ENCODE measurements around the gene TMEM129. TPM values are rescaled to one million over a fixed set of nuclear protein-coding genes. Genes with fewer than 3 reads are reported as not detected.

Gene TMEM129
- total and polyA plus RNA-seq, 2 donors (not counting 1 experiment from before 2014, with no cell fraction given): 15.0 to 39.6 TPM

DNA sequence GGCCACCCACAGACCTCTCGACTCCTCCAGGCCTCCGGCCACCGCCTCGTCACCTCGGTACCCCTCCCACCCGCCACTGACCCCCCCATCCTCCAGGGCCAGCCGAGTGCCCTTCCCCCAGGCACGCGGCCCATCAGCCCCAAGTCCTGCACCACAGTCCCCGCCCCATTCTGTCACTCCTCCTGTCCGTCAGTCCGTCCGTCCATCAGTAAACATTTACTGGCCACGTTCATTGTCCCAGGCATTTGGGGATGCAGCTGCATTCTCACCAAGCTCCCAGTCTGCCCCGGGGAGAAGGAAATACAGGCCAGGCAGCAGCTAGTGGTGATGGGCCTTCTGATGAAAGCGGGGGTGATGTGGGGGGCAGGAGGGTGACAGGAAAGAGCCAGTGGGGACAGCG lies 36.7 kb upstream of the TMEM129 start:
- Histone ChIP-seq H3K79me2 (ENCODE audit: control insufficient read depth, insufficient read depth, low read length) (no peaks in the 10 kb centered on the region), H3K4me1 (ENCODE audit: control insufficient read depth, extremely low read depth, insufficient read depth, low read length) (no peaks in the 10 kb centered on the region), H3K27ac (ENCODE audit: insufficient read depth, low read length) (no peak overlapping the region), H3K4me3 (replicated peaks in 1 of 4; ENCODE audit: control extremely low read depth in 1 of 4, insufficient read depth in 1 of 4, low read depth in 3 of 4, low read length in 4 of 4) (no peak overlapping the region), H3K36me3 (ENCODE audit: control insufficient read depth, insufficient read depth, low read length) (no peaks in the 10 kb centered on the region), H3K4me2 (ENCODE audit: extremely low read depth, insufficient read depth, low read length) (no peak overlapping the region), H2AFZ (ENCODE audit: low read length) (no peak overlapping the region), H3K9ac (ENCODE audit: insufficient read depth, low read length) (no peak overlapping the region), H3K9me3 (ENCODE audit: control insufficient read depth, insufficient read depth, low read depth, low read length) (no peaks in the 10 kb centered on the region), H4K20me1 (ENCODE audit: control insufficient read depth, extremely low read depth, insufficient read depth, low read length) (no peaks in the 10 kb centered on the region), H3K27me3 (ENCODE audit: control insufficient read depth, insufficient read depth, low read length) (no peaks in the 10 kb centered on the region)
- TF ChIP-seq, protein P1, sequence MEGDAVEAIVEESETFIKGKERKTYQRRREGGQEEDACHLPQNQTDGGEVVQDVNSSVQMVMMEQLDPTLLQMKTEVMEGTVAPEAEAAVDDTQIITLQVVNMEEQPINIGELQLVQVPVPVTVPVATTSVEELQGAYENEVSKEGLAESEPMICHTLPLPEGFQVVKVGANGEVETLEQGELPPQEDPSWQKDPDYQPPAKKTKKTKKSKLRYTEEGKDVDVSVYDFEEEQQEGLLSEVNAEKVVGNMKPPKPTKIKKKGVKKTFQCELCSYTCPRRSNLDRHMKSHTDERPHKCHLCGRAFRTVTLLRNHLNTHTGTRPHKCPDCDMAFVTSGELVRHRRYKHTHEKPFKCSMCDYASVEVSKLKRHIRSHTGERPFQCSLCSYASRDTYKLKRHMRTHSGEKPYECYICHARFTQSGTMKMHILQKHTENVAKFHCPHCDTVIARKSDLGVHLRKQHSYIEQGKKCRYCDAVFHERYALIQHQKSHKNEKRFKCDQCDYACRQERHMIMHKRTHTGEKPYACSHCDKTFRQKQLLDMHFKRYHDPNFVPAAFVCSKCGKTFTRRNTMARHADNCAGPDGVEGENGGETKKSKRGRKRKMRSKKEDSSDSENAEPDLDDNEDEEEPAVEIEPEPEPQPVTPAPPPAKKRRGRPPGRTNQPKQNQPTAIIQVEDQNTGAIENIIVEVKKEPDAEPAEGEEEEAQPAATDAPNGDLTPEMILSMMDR (conservative IDR thresholded peaks at IDR 0.05 in 1 of 2, IDR thresholded peaks at IDR 0.05 in 1 of 2; ENCODE audit: low read depth in 1 of 2, low read length in 2 of 2): no peak
- TF ChIP-seq EZH2 (IDR thresholded peaks at IDR 0.05; ENCODE audit: low read length, missing control alignments): no peak
- no peak for DNase-seq (ENCODE audit: low read depth in 2 of 2)

DNA sequence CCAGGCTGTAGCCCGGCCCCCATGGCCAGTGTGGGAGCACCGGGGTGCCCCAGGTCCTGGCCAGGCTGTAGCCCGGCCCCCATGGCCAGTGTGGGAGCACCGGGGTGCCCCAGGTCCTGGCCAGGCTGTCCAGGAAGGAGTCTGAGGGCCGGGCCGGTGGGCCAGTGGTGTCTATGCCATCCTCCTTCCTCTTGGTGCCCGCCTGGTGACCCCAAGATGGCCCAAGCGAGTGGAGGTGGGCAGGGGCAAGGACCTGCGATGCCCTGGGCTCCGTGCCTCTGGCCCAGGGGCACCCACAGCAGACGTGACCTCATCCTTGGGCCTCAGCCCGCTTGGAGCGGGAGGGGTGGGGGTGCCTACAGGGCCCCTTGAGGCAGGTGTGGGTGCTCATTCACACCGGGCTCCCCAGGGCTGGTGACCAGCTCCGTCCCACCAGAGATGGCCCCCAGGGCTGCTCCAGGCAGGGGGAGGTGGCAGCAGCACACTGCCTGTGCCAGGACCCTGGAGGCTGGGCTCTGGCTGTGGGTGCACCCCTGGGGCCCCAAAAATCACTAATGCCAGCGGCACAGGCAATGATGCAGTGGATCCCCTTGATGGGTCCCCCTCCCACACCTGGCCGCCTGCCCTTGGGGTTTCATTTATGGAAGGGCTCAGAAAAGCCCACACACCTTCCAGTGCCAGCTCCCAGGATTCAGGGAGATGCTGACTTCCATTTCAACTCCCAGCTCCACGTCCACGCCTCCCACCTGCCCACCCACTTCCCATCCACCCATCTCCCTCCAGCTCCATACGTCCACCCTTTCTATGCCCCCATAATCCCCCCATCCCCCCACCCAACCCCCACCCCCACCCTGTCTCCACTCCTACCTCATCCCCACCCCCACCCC lies 36.0 kb upstream of the TMEM129 start:
- no peak overlapping the region for H3K9ac ChIP-seq (ENCODE audit: insufficient read depth, low read length)
- no peak overlapping the region for H3K27ac ChIP-seq (ENCODE audit: insufficient read depth, low read length)
- TF ChIP-seq EZH2 (IDR thresholded peaks at IDR 0.05; ENCODE audit: low read length, missing control alignments): no peak
- TF ChIP-seq, protein P1 (conservative IDR thresholded peaks at IDR 0.05 in 1 of 2, IDR thresholded peaks at IDR 0.05 in 1 of 2; ENCODE audit: low read depth in 1 of 2, low read length in 2 of 2): no peak
- DNase-seq (ENCODE audit: low read depth in 2 of 2): no peak
- no peaks in the 10 kb centered on the region for H3K9me3 ChIP-seq (ENCODE audit: control insufficient read depth, insufficient read depth, low read depth, low read length)
- H3K79me2 ChIP-seq (ENCODE audit: control insufficient read depth, insufficient read depth, low read length): no peaks in the 10 kb centered on the region
- no peak overlapping the region for H3K4me2 ChIP-seq (ENCODE audit: extremely low read depth, insufficient read depth, low read length)
- no peaks in the 10 kb centered on the region for H4K20me1 ChIP-seq (ENCODE audit: control insufficient read depth, extremely low read depth, insufficient read depth, low read length)
- no peaks in the 10 kb centered on the region for H3K4me1 ChIP-seq (ENCODE audit: control insufficient read depth, extremely low read depth, insufficient read depth, low read length)
- H3K27me3 ChIP-seq (ENCODE audit: control insufficient read depth, insufficient read depth, low read length): no peaks in the 10 kb centered on the region
- no peak overlapping the region for H2AFZ ChIP-seq (ENCODE audit: low read length)
- no peak overlapping the region for H3K4me3 ChIP-seq (replicated peaks in 1 of 4; ENCODE audit: control extremely low read depth in 1 of 4, insufficient read depth in 1 of 4, low read depth in 3 of 4, low read length in 4 of 4)
- H3K36me3 ChIP-seq (ENCODE audit: control insufficient read depth, insufficient read depth, low read length): no peaks in the 10 kb centered on the region

DNA sequence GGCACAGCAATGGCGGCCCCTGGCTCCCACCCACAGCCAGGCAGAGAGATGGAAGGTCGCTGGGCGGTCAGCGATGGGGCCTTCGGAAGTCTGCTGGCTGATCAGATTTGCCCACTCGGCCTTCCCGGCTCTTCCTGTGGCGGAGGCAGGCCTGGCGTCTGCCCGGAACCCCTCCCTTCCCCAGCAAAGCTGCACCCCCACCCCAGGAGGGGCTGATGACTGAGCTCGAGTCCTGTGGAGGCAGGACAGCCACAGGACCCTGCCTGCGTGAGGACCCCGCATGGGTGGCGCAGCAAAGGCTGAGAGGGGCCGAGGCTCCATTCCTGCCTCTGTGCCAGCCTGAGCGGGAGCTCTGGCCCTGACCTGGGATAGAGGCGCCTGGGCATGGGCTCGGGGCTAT lies 35.0 kb upstream of the TMEM129 start:
- H3K79me2 ChIP-seq (ENCODE audit: control insufficient read depth, insufficient read depth, low read length): no peaks in the 10 kb centered on the region
- H3K27ac ChIP-seq (ENCODE audit: insufficient read depth, low read length): no peak overlapping the region
- H3K9me3 ChIP-seq (ENCODE audit: control insufficient read depth, insufficient read depth, low read depth, low read length): no peaks in the 10 kb centered on the region
- no peak overlapping the region for H3K4me2 ChIP-seq (ENCODE audit: extremely low read depth, insufficient read depth, low read length)
- H3K36me3 ChIP-seq (ENCODE audit: control insufficient read depth, insufficient read depth, low read length): no peaks in the 10 kb centered on the region
- DNase-seq (ENCODE audit: low read depth in 2 of 2): no peak
- no peaks in the 10 kb centered on the region for H4K20me1 ChIP-seq (ENCODE audit: control insufficient read depth, extremely low read depth, insufficient read depth, low read length)
- no peak for TF ChIP-seq EZH2 (IDR thresholded peaks at IDR 0.05; ENCODE audit: low read length, missing control alignments)
- TF ChIP-seq, protein P1 (conservative IDR thresholded peaks at IDR 0.05 in 1 of 2, IDR thresholded peaks at IDR 0.05 in 1 of 2; ENCODE audit: low read depth in 1 of 2, low read length in 2 of 2): no peak
- H2AFZ ChIP-seq (ENCODE audit: low read length): no peak overlapping the region
- no peaks in the 10 kb centered on the region for H3K27me3 ChIP-seq (ENCODE audit: control insufficient read depth, insufficient read depth, low read length)
- H3K4me3 ChIP-seq (replicated peaks in 1 of 4; ENCODE audit: control extremely low read depth in 1 of 4, insufficient read depth in 1 of 4, low read depth in 3 of 4, low read length in 4 of 4): no peak overlapping the region
- no peak overlapping the region for H3K9ac ChIP-seq (ENCODE audit: insufficient read depth, low read length)
- H3K4me1 ChIP-seq (ENCODE audit: control insufficient read depth, extremely low read depth, insufficient read depth, low read length): no peaks in the 10 kb centered on the region
